ES-I3 (cell line): Measurements from ENCODE around the gene CLDN14.

ENCODE experiments used
- H3K36me3 ChIP-seq: 2 replicates; pipeline ENCODE4 v1.6.1; 2013; ENCODE audit warnings: mild to moderate bottlenecking, low read length, control low read depth, moderate library complexity; ENCODE audit not compliant: insufficient read depth
- H3K4me1 ChIP-seq: 2 replicates; pipeline ENCODE4 v1.6.1; 2013; ENCODE audit warnings: mild to moderate bottlenecking, control low read depth, low read length; ENCODE audit not compliant: insufficient read depth
- H3K9ac ChIP-seq: 2 replicates; pipeline ENCODE4 v1.6.1; 2013; ENCODE audit warnings: low read depth, mild to moderate bottlenecking, low read length, moderate library complexity
- H3K9me3 ChIP-seq: 2 replicates; pipeline ENCODE4 v1.6.1; 2013; ENCODE audit warnings: mild to moderate bottlenecking, low read length, moderate library complexity; ENCODE audit not compliant: control insufficient read depth, insufficient read depth

Gene CLDN14

DNA sequence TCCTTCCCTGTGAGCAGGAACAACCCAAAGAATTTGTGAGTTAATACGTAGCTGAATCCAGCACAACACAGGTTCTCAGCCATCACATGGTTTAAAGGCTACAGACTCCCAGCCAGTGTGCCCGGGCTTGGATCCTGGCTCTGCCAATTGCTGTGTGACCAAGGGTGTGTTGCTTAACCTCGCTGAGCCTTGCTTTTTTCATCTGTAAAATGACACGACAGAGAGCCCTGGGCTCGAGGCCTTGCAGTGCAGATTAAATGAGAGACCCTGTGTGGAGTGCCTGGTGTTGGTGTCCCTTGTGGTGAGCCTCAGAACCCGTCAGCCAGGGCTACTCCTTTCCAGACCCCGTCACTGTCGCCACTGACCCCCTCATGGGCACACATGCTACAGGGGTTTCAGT, 55.3 kb downstream of the CLDN14 start:
- Histone ChIP-seq H3K9me3 (no peaks in the 10 kb centered on the region), H3K36me3 (no peaks in the 10 kb centered on the region), H3K4me1 (peaks cover 9% of the 10 kb centered on the region; the same call in 1 of the 2 replicates), H3K9ac (no peak overlapping the region)

DNA sequence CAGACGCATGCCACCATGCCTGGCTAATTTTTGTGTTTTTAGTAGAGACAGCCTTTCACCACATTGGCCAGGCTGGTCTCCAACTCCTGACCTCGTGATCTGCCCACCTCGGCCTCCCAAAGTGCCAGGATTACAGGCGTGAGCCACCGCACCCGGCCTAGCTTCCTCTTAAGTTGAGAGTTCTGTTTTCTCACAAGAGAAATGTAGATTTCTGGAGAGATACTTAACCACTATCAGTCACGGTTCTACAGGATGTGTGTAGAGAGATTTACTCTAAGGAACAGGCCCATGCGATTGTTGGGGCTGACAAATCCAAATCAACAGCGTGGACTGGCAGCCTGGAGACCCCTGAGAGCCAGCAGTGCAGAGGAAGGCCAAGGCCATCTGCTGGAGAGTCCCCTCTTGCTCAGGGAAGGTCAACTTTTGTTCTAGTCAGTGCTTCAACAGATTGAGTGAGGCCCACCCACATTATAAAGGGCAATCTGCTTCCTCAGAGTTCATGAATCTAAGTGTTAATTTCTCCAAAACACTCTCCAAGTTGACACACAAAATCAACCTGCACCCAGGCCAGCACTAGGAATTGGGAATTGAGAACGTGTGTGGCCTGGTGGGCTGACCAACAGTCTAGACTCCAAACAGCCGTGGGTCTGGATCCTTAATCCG, 56.0 kb downstream of the CLDN14 start:
- no peaks in the 10 kb centered on the region for H3K9me3 ChIP-seq
- H3K9ac ChIP-seq: no peak overlapping the region
- H3K36me3 ChIP-seq: no peaks in the 10 kb centered on the region
- peaks cover 9% of the 10 kb centered on the region; the same call in 1 of the 2 replicates for H3K4me1 ChIP-seq

DNA sequence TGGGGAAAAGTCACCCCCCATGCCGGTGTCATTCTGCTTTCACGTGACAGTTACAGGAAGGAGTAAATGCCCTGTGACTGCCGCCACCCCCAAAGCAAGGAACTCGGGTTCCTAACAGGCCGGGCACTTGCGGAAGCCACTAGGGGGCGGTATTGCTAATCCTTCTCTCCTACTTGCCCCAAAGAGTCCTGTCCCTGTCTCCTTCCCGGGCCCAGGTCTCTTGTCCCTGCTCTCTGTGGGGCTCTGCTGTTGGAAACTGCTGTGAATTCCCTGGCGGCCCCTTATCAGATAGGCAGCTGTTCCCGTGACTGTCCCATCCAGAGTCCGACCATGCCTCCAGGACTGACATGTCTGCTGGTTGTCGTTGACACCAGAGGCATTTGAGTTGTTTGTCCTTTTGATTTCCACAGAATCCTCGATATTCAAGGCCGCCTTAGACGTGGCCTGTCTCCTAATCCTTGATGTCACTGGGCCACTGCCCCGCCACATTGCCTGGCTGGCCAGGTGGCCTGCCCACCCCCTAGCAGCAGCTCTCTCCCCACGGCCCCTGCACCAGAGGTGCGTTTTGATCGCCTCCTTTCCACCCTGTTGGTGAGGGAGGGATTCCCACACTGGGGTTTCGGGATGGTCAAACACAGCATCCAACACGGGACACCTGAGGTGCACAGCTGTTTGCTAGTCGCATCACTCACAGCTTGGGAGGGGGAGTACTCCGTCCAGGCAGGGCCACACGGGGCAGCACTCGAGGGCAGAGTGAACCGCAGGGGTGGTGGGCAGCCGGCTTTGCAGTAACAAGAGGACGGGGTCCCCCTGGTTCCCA, 57.4 kb downstream of the CLDN14 start:
- Histone ChIP-seq H3K9me3 (no peaks in the 10 kb centered on the region), H3K36me3 (no peaks in the 10 kb centered on the region), H3K9ac (no peak overlapping the region), H3K4me1 (peaks cover 9% of the 10 kb centered on the region; the same call in 1 of the 2 replicates)

DNA sequence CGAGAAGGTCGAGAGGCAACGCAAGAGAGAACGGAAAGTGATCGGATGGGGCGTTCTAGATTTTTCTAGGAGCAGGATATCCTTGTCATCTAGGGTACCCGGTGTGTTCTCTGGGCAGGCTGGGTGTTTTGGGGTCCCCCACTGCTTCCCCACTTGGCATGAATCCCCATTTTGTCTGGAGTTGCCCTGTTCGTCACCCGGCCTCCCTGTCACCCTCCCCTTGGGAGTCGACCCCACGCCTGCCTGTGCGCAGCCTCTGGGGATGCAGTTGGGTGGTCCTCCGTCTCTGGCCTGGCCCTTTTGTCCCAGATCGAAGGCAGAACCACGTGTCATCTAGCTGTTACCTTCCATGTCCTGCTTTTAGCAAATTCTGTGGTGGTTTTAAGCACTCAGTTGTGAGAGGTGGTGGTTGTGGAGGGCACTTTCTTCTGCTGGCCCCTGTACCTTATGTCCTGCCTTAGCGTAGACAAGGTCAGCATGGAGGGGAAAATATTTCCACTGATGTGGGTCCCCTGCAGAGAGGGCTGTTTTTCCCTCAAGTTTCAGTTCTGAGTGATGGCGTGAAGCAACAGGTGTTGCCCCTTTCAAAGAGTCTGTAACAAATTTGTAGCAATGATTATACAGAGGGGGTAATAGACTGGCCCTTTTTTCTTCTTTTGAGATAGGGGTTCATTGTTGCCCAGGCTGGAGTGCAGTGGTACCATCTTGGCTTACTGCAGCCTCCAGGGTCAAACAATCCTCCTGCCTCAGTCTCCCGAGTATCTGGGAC, 59.2 kb downstream of the CLDN14 start:
- H3K4me1 ChIP-seq: peaks cover 9% of the 10 kb centered on the region; the same call in 1 of the 2 replicates
- H3K9ac ChIP-seq: no peak overlapping the region
- no peaks in the 10 kb centered on the region; the same call in 1 of the 2 replicates for H3K36me3 ChIP-seq
- H3K9me3 ChIP-seq: no peaks in the 10 kb centered on the region

DNA sequence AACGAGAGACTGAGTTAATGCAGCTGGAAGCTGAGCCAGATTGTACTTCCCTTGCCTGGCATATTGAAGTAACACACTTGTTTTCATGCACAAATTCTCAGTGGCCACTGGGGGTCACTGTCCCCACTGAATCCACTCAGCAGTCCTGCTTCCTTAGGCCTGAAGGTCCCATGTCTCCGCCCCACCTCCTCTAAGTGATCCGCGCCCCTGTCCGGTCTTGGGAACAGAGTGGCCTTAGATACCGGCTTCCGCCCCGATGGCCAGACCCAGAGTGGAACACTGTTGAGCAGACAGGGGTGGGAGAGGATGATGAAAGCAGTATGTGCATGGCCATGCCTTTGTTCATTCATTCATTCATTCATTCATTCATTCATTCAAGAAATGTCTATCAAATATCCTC, 59.9 kb downstream of the CLDN14 start:
- H3K36me3 ChIP-seq: no peaks in the 10 kb centered on the region; the same call in 1 of the 2 replicates
- peaks cover 9% of the 10 kb centered on the region; the same call in 1 of the 2 replicates for H3K4me1 ChIP-seq
- H3K9ac ChIP-seq: no peak overlapping the region
- no peaks in the 10 kb centered on the region for H3K9me3 ChIP-seq

DNA sequence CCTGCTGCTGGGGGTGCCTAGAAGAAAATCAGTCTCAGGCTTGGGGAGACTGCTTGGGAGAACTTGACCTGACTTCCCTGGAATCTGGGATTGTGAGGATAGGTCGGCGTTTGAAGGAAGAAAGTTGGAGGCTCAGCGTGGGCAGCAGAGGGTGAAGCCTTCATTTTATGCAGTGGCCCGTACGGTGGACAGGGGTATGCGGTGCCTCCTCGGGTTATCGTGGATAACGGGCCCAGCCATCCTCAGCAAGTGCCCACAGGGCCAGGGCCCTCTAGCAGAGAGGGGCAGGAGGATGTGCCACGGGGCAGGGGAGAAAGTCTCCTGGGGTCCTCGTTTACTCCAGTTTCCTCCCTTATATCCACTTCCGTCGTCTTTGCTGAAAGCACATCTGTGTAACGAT, 60.7 kb downstream of the CLDN14 start:
- no peaks in the 10 kb centered on the region for H3K9me3 ChIP-seq
- H3K9ac ChIP-seq: no peak overlapping the region
- no peaks in the 10 kb centered on the region; the same call in 1 of the 2 replicates for H3K36me3 ChIP-seq
- H3K4me1 ChIP-seq: peaks cover 9% of the 10 kb centered on the region; the same call in 1 of the 2 replicates

DNA sequence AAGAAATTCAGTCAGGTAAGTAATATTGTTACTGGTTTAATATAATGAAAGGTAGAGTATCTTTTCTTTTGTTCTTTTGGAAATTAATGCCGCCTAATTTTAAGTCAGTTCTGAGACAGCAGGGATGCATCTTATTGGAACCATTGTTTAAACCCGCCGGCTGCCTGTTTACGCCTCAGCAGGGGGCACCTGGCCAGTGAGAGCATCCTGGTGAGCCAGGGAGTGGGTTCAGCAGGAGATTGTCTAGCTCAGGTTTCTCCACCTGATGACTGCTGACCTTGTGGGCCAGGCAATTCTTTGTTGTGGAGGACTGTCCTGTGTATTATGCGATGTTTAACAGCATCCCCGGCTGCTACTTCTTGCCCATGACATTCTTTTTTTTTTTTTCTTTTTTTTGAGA, 64.5 kb downstream of the CLDN14 start:
- no peaks in the 10 kb centered on the region for H3K9me3 ChIP-seq
- no peaks in the 10 kb centered on the region for H3K4me1 ChIP-seq
- no peak overlapping the region for H3K9ac ChIP-seq
- no peaks in the 10 kb centered on the region; the same call in 1 of the 2 replicates for H3K36me3 ChIP-seq

DNA sequence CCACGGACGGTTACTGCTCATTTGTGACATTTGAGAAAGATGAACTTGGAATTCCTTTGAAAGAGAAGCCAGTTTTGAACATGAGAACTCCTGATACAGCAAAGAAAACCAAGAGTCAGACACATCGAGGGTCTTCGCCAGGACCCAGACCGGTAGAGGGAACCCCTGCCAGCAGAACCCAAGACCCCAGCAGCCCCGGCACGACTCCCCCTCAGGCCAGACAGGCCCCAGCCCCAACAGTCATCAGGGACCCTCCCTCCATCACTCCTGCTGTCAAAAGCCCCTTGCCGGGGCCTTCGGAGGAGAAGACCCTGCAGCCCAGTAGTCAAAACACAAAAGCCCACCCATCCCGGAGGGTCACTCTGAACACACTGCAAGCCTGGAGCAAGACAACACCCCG, 67.0 kb downstream of the CLDN14 start:
- Histone ChIP-seq H3K9ac (no peak overlapping the region), H3K4me1 (no peaks in the 10 kb centered on the region), H3K9me3 (no peaks in the 10 kb centered on the region), H3K36me3 (no peaks in the 10 kb centered on the region; the same call in 1 of the 2 replicates)

DNA sequence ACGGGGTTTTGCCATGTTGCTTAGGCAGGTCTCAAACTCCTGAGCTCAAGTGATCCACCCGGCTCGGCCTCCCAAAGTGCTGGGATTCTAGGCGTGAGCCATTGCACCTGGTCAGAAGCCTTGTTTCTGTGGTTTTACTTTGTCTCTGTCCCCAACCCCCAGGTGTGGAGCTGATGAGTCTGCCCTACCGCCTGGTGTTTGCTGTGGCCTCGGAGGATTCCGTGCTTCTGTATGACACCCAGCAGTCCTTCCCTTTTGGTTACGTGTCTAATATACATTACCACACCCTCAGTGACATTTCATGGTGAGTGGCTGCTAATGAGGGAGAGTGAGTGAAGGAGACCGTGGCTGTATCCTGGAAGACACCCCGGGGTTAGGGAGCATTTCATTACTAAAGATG, 68.6 kb downstream of the CLDN14 start:
- H3K9ac ChIP-seq: no peak overlapping the region
- H3K9me3 ChIP-seq: no peaks in the 10 kb centered on the region
- H3K4me1 ChIP-seq: no peaks in the 10 kb centered on the region
- no peaks in the 10 kb centered on the region; the same call in 1 of the 2 replicates for H3K36me3 ChIP-seq
